PC-3 (cell line): Measurements from ENCODE around the gene TRMT10B. TPM values are rescaled to one million over a fixed set of nuclear protein-coding genes. Genes with fewer than 3 reads are reported as not detected.

Experiments
- ATAC-seq: fragments of 200-7000 bp; cut with Tn5 transposase; 2 replicates; pipeline ENCODE4 v1.9.1; 2020; ENCODE audit warnings: mild to moderate bottlenecking, moderate library complexity
- BruUV-seq: library from RNA; stranded (reverse); fragments of 400-500 nt; replicated peaks from 2 replicates; lab custom pipeline; 2021; lab: Mats Ljungman, UMichigan
- CTCF ChIA-PET: fragments of 300-600 bp; sonication (Branson Sonifier 250); formaldehyde crosslinking; loops from one replicate; lab custom pipeline; 2022; ENCODE audit warnings: antibody characterized with exemption; lab: Charles Lee
- POLR2A ChIA-PET: fragments of 300-600 bp; sonication (Branson Sonifier 250); formaldehyde crosslinking; loops from one replicate; lab custom pipeline; 2022; ENCODE audit warnings: antibody characterized with exemption; ENCODE audit not compliant: unreplicated experiment; lab: Charles Lee
- DNase-seq: peaks from one replicate; pipeline ENCODE4 v3.0.0-alpha.2; 2015
- H2AFZ ChIP-seq: fragments of 300-600 bp; sonication (generic); 2 replicates; pipeline ENCODE4 v1.6.0; 2016; ENCODE audit warnings: antibody characterized with exemption, low read length
- H3F3A ChIP-seq: fragments of 300-600 bp; sonication (generic); one replicate; pipeline ENCODE4 v1.6.0; 2017; ENCODE audit warnings: antibody characterized with exemption, low read length, control low read depth, mild to moderate bottlenecking; ENCODE audit not compliant: unreplicated experiment
- H3K27ac ChIP-seq: fragments of 300-600 bp; sonication (generic); 2 replicates; pipeline ENCODE4 v1.5.1; 2016; ENCODE audit warnings: mild to moderate bottlenecking, low read length
- H3K27me3 ChIP-seq: fragments of 300-600 bp; sonication (generic); 2 replicates; pipeline ENCODE4 v1.6.1; 2016; ENCODE audit warnings: low read length, mixed read lengths
- H3K36me3 ChIP-seq: fragments of 300-600 bp; sonication (generic); 2 replicates; pipeline ENCODE4 v1.6.1; 2016; ENCODE audit warnings: low read depth, mixed run types, low read length, mixed read lengths
- H3K4me1 ChIP-seq: fragments of 300-600 bp; sonication (generic); 2 replicates; pipeline ENCODE4 v1.5.1; 2016; ENCODE audit warnings: low read length; ENCODE audit not compliant: insufficient read depth
- H3K4me2 ChIP-seq: fragments of 300-600 bp; sonication (generic); 2 replicates; pipeline ENCODE4 v1.6.0; 2016; ENCODE audit warnings: low read length
- H3K4me3 ChIP-seq: fragments of 300-600 bp; sonication (generic); 2 replicates; pipeline ENCODE4 v1.5.1; 2016; ENCODE audit warnings: mild to moderate bottlenecking, low read length, mixed read lengths
- H3K79me2 ChIP-seq: fragments of 300-600 bp; sonication (generic); 2 replicates; pipeline ENCODE4 v1.6.1; 2017; ENCODE audit warnings: low read length, mixed read lengths
- H3K9ac ChIP-seq: fragments of 300-600 bp; sonication (generic); 2 replicates; pipeline ENCODE4 v1.6.0; 2016; ENCODE audit warnings: mild to moderate bottlenecking, low read length
- H3K9me2 ChIP-seq: fragments of 300-600 bp; sonication (generic); replicated peaks from 2 replicates; pipeline ENCODE4 v1.6.1; 2016; ENCODE audit warnings: mixed run types, low read length, mixed read lengths
- H3K9me3 ChIP-seq: fragments of 300-600 bp; sonication (generic); 2 replicates; pipeline ENCODE4 v1.6.1; 2016; ENCODE audit warnings: low read length, mixed read lengths
- H4K20me1 ChIP-seq: fragments of 300-600 bp; sonication (generic); 2 replicates; pipeline ENCODE4 v1.6.1; 2016; ENCODE audit warnings: low read length, mixed read lengths
- EZH2 ChIP-seq: fragments of 300-600 bp; sonication (generic); IDR thresholded peaks from one replicate; pipeline ENCODE4 v1.6.1; 2017; ENCODE audit warnings: antibody characterized with exemption, mild to moderate bottlenecking, low read length; ENCODE audit not compliant: unreplicated experiment
- EZH2phosphoT487 ChIP-seq: fragments of 300-600 bp; sonication (generic); IDR thresholded peaks from 2 replicates; pipeline ENCODE4 v1.6.1; 2018; ENCODE audit warnings: mild to moderate bottlenecking, antibody characterized with exemption, low read length, borderline replicate concordance
- intact Hi-C: fragments of 100-400 bp; cut with micrococcal nuclease; formaldehyde crosslinking; loops from 2 replicates; pipeline ENCODE4 v1.9.0; 2023
- total RNA-seq: library from RNA; depleted of rRNA; stranded (reverse); fragments of >200 nt; gene quantifications from 2 replicates; pipeline ENCODE4 v1.2.3, GENCODE V29; 2014
- TF ChIP-seq, protein P1 (sequence below): fragments of 300-600 bp; sonication (generic); conservative IDR thresholded peaks from 2 replicates; pipeline ENCODE4 v1.5.1; 2017; ENCODE audit warnings: antibody characterized with exemption, low read depth, mild to moderate bottlenecking, low read length

TRMT10B gene
- total RNA-seq, 1 experiment from 2014 or later = 1.1 TPM

DNA sequence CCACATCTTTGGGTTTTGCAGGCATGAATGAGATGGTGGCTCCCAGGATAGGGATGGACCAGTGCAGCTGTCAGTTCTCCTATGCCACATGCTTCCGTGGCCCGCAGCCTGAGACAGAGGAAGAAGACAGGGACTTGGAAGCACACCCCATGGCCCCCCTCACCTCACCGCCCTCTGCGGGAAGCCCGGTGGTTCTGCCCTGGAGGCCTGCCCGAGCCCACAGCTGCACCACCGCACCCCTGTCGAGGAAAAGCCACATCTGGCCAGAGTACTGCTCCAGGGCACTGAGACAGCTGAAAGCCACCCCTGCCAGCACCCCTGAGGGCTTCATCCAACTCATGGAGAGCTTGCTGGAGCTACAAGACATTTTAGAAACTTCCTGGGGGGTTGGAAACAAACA, 7.6 kb upstream of the TRMT10B start:
- Histone ChIP-seq H3K9ac (no peak overlapping the region), H3K27ac (no peak overlapping the region), H3K4me3 (no peak overlapping the region), H2AFZ (no peak overlapping the region), H3K27me3 (no peaks in the 10 kb centered on the region), H3K9me3 (no peaks in the 10 kb centered on the region), H3K9me2 (no peaks in the 10 kb centered on the region), H3K4me1 (peaks cover 10% of the 10 kb centered on the region), H3K4me2 (no peak overlapping the region), H3F3A (no peaks in the 10 kb centered on the region), H4K20me1 (no peaks in the 10 kb centered on the region), H3K36me3 (no peaks in the 10 kb centered on the region), H3K79me2 (no peaks in the 10 kb centered on the region)
- BruUV-seq = no TSS peak
- intact Hi-C loops = loop anchor here (5.0 kb wide), 1 partner anchor 616 kb away; no protein-coding TSS in a partner anchor
- DNase-seq (no peak), ATAC-seq (no peak)
- ChIA-PET POLR2A (no interaction called here), CTCF (no interaction called here)
- TF ChIP-seq, protein P1, sequence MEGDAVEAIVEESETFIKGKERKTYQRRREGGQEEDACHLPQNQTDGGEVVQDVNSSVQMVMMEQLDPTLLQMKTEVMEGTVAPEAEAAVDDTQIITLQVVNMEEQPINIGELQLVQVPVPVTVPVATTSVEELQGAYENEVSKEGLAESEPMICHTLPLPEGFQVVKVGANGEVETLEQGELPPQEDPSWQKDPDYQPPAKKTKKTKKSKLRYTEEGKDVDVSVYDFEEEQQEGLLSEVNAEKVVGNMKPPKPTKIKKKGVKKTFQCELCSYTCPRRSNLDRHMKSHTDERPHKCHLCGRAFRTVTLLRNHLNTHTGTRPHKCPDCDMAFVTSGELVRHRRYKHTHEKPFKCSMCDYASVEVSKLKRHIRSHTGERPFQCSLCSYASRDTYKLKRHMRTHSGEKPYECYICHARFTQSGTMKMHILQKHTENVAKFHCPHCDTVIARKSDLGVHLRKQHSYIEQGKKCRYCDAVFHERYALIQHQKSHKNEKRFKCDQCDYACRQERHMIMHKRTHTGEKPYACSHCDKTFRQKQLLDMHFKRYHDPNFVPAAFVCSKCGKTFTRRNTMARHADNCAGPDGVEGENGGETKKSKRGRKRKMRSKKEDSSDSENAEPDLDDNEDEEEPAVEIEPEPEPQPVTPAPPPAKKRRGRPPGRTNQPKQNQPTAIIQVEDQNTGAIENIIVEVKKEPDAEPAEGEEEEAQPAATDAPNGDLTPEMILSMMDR = no peak
- TF ChIP-seq EZH2 (no peak), EZH2phosphoT487 (no peak)

DNA sequence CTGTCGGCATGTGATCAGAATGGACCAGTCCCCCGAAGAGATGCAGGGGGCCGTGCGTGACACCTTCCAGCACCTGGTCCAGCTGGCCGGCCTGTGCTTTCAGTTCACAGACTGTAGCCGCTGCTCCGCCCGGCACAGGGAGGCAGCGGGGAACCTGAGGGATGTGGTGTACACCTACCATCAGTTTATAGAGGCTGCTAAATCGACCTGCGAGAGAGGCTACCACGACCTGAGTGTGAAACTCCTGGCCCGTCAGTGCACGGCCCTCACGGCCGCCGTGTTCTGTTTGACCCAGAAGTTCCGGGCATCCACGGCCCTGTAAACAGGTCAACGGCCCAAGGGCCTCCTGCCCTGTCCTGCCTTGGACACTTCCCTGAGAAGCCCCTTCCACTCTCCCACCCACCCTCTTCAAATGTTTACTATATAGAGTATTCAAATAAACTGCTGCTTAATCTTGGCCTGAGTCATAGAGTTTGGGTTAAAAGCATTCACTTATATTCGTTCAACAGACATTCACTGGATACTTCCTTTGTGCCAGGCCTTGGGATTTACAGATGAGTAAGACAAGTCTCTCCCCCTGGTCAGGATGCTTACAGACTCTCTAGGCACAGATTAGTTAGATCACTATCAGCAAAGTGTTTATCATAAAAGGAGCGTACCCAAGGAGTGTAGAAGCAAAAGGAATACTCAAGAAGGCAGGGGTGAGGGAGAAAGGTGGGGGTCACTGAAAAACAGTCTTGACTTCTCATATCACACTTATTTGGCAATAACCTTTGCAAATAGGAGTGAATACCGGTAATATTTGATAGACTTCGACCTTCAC, 6.9 kb upstream of the TRMT10B start:
- CTCF ChIA-PET = no interaction called here
- H4K20me1 ChIP-seq = no peaks in the 10 kb centered on the region
- no TSS peak for BruUV-seq

More for the DNA sequence above, 6.9 kb upstream of the TRMT10B start:
- intact Hi-C loops = loop anchor here (1.0 to 5.0 kb wide), 2 partner anchors 157 to 616 kb away; no protein-coding TSS in a partner anchor
- Histone ChIP-seq H3K36me3 (no peaks in the 10 kb centered on the region), H3K27me3 (no peaks in the 10 kb centered on the region), H3K4me3 (no peak overlapping the region), H3K9ac (no peak overlapping the region), H3K4me2 (no peak overlapping the region), H3K79me2 (no peaks in the 10 kb centered on the region), H3K4me1 (peaks cover 10% of the 10 kb centered on the region), H3K9me2 (no peaks in the 10 kb centered on the region), H3F3A (no peaks in the 10 kb centered on the region), H3K9me3 (no peaks in the 10 kb centered on the region), H3K27ac (peak overlapping the region; percentile 11; the same call in 1 of the 2 replicates), H2AFZ (peak overlapping the region; percentile 63)
- TF ChIP-seq, protein P1 = no peak
- TF ChIP-seq EZH2 (no peak), EZH2phosphoT487 (no peak)
- ATAC-seq (peak; percentile 56), DNase-seq (peak; percentile 25)
- POLR2A ChIA-PET = no interaction called here
